GM19395 (cell line): ENCODE results near the gene RHO.
"Not testable (repeated sequence)": the region's sequence is repeated elsewhere in the genome, so short reads cannot be mapped to it uniquely, and the experiment has no call there.

ENCODE experiments used
- ATAC-seq: cut with Tn5 transposase; IDR thresholded peaks from one replicate; pipeline ENCODE4 v1.9.1; 2021; ENCODE audit warnings: mild to moderate bottlenecking, moderate library complexity; ENCODE audit not compliant: unreplicated experiment

The RHO gene

GRCh38 chr3:129498603-129499488, 29.6 kb upstream of the RHO start:
- not testable (repeated sequence) for ATAC-seq

DNA sequence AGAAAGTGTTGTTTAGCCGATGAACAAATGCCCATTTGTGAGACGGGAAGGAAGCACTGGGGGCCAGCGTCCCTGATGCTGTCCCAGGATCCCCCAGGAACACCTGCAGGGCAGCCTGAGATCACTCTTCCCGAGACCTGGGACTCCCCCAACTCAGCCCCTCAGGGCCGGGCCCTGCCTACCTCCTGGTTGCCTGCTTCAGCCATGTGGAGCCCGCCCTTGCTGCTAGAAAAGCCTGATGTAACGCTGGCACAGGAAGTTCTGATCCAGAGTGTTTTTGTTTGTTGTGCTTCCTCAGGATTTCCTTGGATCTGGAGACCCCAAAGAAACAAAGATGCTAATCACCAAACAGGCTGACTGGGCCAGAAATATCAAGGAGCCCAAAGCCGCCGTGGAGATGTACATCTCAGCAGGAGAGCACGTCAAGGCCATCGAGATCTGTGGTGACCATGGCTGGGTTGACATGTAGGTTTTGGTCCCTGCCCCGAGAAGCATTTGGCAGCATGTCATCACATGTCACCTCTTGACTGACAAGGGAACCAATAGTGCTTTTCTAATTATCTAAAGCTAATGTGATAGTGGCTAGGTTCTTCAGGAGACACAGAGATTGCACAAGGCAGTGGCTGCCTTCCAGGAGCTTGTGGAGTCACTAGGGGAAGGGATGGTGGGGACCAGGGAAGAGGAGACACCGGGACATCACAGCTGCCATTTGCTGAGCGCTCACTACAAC, 28.7 kb upstream of the RHO start:
- not testable (repeated sequence) for ATAC-seq

DNA sequence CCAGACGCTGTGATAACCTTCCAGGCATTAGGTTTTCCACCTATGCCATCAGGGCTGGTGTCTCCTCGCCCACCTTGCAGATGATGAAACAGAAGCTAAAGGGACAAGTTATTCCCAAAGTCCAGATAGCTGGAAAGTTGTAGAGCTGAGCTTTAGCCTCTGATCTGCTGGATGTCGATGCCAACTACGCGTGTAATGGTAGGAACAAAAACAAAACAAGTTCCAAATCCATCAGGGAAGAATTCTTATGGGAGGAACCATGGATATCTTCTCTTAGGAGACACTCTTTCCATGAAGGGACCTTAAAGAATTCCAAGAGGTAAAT, 28.1 kb upstream of the RHO start:
- ATAC-seq = no peak

GRCh38 chr3:129501630-129502029, 26.8 kb upstream of the RHO start:
- ATAC-seq = no peak

DNA sequence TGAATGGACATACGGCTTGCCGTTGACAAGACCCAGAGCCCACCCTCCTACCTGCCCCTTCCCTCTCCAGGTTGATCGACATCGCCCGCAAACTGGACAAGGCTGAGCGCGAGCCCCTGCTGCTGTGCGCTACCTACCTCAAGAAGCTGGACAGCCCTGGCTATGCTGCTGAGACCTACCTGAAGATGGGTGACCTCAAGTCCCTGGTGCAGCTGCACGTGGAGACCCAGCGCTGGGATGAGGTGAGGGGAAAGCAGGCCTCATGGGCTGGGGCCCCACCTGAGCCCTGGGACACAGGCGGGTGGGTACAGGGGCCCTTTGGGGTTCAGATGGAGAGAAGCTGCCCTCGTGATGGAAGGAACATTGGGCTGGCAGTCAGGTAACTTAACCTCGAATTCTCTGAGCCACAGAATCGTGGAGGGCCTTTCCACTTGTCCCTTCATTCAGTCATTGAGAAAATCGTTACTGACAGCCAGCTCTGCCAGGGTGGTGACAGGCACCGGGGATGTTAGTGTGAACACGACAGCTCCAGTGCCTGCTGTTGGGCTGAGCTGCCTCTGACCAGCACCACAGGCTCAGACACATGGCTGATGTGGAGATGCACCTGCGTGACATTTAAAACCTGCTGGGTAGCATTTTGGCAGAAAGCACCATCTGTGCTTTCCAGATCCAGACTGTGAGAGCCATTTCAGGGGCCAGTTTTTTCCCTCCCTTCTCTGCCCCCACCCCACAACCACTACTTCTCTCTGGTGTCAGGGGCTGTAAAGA, 25.6 kb upstream of the RHO start:
- no peak for ATAC-seq

- ATAC-seq = no peak
Observed at GRCh38 chr3:129503471-129504291, 24.8 kb upstream of the RHO start.

DNA sequence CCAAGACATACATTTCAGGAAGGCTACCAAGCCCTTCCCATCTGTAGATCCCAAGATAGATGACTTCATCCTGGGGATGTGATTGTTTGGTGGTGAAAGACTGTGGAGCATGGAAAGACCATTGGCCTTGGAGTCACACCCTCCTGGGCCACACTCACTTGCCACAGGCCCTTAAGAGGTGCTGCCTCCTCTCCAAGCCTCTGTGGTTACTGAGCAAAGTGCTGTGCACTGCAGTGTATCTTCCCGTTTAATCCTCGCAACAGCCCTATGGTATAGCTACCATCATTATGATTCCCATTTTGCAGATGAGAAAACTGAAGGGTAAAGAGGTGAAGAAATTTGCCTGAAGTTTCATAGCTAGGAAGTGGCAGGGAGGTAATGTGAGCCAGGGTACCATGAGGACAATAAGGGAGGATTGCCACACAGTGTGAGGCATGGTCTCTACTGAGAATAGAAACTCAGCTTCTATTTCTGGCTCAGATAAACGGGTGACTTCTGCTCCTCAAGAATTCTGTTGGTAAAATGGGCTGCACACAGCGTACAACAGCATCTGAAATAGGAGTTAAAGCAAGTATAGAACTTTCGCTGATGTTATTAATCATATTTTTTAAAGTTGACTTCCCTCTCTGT, 23.9 kb upstream of the RHO start:
- no peak for ATAC-seq

DNA sequence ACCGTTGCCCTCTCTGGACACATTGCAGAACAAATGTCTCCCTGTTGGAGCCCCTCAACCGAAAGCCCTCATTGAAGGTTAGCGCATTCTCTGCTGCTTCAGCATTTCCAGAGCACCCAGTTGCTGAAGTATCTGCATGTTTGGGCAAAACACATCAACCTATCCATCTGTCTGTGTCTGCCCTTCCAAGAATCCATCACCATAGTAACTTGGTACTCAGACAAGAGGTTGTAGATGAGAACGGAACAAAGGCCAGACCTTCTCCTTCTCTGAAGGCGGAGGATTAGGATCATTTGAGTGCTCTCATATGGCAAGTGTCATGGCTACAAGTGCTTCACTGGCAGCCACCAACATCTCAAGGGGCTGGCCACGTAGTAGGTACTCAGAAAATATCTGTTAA, 23.1 kb upstream of the RHO start:
- no peak for ATAC-seq

GRCh38 chr3:129506231-129506742, 22.2 kb upstream of the RHO start:
- ATAC-seq = no peak

GRCh38 chr3:129507181-129507831, 21.1 kb upstream of the RHO start:
- ATAC-seq = no peak

- no peak for ATAC-seq
Observed at GRCh38 chr3:129512595-129512994, 15.8 kb upstream of the RHO start.

- ATAC-seq = no peak
Observed at GRCh38 chr3:129513705-129514104, 14.7 kb upstream of the RHO start.

GRCh38 chr3:129514110-129514509, 14.3 kb upstream of the RHO start:
- no peak for ATAC-seq

GRCh38 chr3:129514563-129514962, 13.9 kb upstream of the RHO start:
- ATAC-seq = no peak

DNA sequence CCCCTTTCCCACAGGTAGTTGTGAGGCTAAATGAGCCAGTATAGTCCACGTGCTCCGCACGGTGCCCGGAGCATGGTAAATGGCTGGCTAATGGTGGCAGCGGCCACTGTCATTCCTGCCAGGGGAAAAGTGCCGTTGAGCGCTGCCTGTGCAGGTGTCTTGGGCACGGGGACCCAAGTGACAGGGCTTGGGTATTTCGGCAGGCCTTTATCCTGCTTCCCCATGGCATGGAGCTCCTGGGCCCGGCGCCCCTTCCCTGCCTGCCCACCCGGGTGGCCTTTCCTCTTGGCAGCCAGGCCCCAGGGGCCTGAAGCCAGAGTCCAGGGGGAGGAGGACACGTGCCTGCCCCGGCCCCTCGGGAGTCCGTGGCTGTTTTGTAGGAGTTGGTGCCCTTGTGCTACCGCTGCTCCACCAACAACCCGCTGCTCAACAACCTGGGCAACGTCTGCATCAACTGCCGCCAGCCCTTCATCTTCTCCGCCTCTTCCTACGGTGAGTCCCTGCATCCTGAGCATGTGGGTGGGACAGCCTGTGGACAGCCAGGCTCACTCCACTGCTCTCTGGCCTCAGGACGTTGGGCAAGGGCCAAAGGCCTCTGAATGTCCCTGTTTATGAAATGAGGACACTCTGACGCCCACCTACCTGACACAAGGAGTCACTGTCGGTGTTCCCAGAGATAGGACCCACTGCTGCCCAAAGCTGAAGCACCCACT, 13.2 kb upstream of the RHO start:
- not testable (repeated sequence) for ATAC-seq

GRCh38 chr3:129515821-129516432, 12.5 kb upstream of the RHO start:
- ATAC-seq = not testable (repeated sequence)

GRCh38 chr3:129517516-129517915, 10.9 kb upstream of the RHO start:
- no peak for ATAC-seq

- ATAC-seq = no peak
Observed at GRCh38 chr3:129518038-129518561, 10.3 kb upstream of the RHO start.
